PC-9 (cell line): ENCODE measurements around the gene DSC2. TPM values are rescaled to one million over a fixed set of nuclear protein-coding genes. Genes with fewer than 3 reads are reported as not detected.
"Not testable (repeated sequence)": the region's sequence is repeated elsewhere in the genome, so short reads cannot be mapped to it uniquely, and the experiment has no call there.

ENCODE experiments used
- BruUV-seq: library from RNA; stranded (reverse); fragments of 400-500 nt; replicated peaks from 2 replicates; lab custom pipeline; 2021; lab: Mats Ljungman, UMichigan
- CTCF ChIA-PET: fragments of 300-600 bp; sonication (Branson Sonifier 250); formaldehyde crosslinking; loops from one replicate; lab custom pipeline; 2022; ENCODE audit warnings: antibody characterized with exemption; lab: Charles Lee
- POLR2A ChIA-PET: fragments of 300-600 bp; sonication (Branson Sonifier 250); formaldehyde crosslinking; loops from one replicate; lab custom pipeline; 2022; ENCODE audit warnings: antibody characterized with exemption; ENCODE audit not compliant: unreplicated experiment; lab: Charles Lee
- DNase-seq, 2 experiments: peaks; one replicate each; pipeline versions ENCODE4 v3.0.0 to v3.0.0-alpha.2; 2015 to 2022; ENCODE audit warnings: mixed read lengths in 1 of 2
- H2AFZ ChIP-seq: fragments of 200-600 bp; sonication (generic); 2 replicates; pipeline ENCODE4 v1.8.1; 2017; ENCODE audit warnings: antibody characterized with exemption
- H3F3A ChIP-seq: fragments of 200-600 bp; sonication (generic); 2 replicates; pipeline ENCODE4 v1.8.1; 2017; ENCODE audit warnings: antibody characterized with exemption, mild to moderate bottlenecking, low read depth; ENCODE audit not compliant: insufficient read depth
- H3K27ac ChIP-seq: fragments of 200-600 bp; sonication (generic); 2 replicates; pipeline ENCODE4 v1.6.1; 2016; ENCODE audit warnings: mixed run types
- H3K27me3 ChIP-seq: fragments of 200-600 bp; sonication (generic); 2 replicates; pipeline ENCODE4 v1.6.1; 2016; ENCODE audit warnings: low read depth, mixed run types; ENCODE audit not compliant: insufficient read depth
- H3K36me3 ChIP-seq: fragments of 200-600 bp; sonication (generic); 2 replicates; pipeline ENCODE4 v1.6.1; 2016; ENCODE audit warnings: low read depth, mixed run types
- H3K4me1 ChIP-seq: fragments of 200-600 bp; sonication (generic); replicated peaks from 2 replicates; pipeline ENCODE4 v1.6.1; 2016; ENCODE audit warnings: mixed run types; ENCODE audit not compliant: insufficient read depth
- H3K4me2 ChIP-seq: fragments of 200-600 bp; sonication (generic); 2 replicates; pipeline ENCODE4 v1.6.1; 2017; ENCODE audit warnings: mixed run types
- H3K4me3 ChIP-seq: fragments of 200-600 bp; sonication (generic); 2 replicates; pipeline ENCODE4 v1.6.1; 2016; ENCODE audit warnings: mixed run types
- H3K79me2 ChIP-seq: fragments of 200-600 bp; sonication (generic); 2 replicates; pipeline ENCODE4 v1.6.1; 2017; ENCODE audit warnings: low read depth, mixed run types
- H3K9me2 ChIP-seq: fragments of 200-600 bp; sonication (generic); 2 replicates; pipeline ENCODE4 v1.8.1; 2017; ENCODE audit warnings: mild to moderate bottlenecking; ENCODE audit not compliant: insufficient read depth
- H3K9me3 ChIP-seq: fragments of 200-600 bp; sonication (generic); 2 replicates; pipeline ENCODE4 v1.8.1; 2016; ENCODE audit warnings: low read depth; ENCODE audit not compliant: insufficient read depth
- H4K20me1 ChIP-seq: fragments of 200-600 bp; sonication (generic); 2 replicates; pipeline ENCODE4 v1.8.1; 2017; ENCODE audit not compliant: insufficient read depth
- CTCF ChIP-seq: fragments of 200-600 bp; sonication (generic); conservative IDR thresholded peaks from 2 replicates; pipeline ENCODE4 v1.6.1; 2017; ENCODE audit warnings: mixed run types, antibody characterized with exemption, mild to moderate bottlenecking, moderate library complexity
- EZH2 ChIP-seq: fragments of 200-600 bp; sonication (generic); IDR thresholded peaks from 2 replicates; pipeline ENCODE4 v1.8.0; 2017; ENCODE audit warnings: antibody characterized with exemption, low read depth
- intact Hi-C: fragments of 100-400 bp; cut with micrococcal nuclease; formaldehyde crosslinking; loops from one replicate; pipeline ENCODE4 v1.10.0; 2022; ENCODE audit not compliant: unreplicated experiment
- total RNA-seq: library from RNA; stranded (reverse); gene quantifications from 2 replicates; pipeline ENCODE4 v1.2.3, GENCODE V29; 2021

Gene DSC2
- total RNA-seq, 1 experiment from 2014 or later: 16.5 TPM

- H3K27ac ChIP-seq: no peak overlapping the region
- H3K79me2 ChIP-seq: no peaks in the 10 kb centered on the region
- intact Hi-C loops: no loop called here
- no peak overlapping the region for H3K4me3 ChIP-seq
- no peak for TF ChIP-seq EZH2
- H2AFZ ChIP-seq: no peak overlapping the region
- H3F3A ChIP-seq: no peaks in the 10 kb centered on the region
- H3K4me1 ChIP-seq: no peaks in the 10 kb centered on the region
- no peaks in the 10 kb centered on the region for H3K27me3 ChIP-seq
- BruUV-seq: no TSS peak
- H4K20me1 ChIP-seq: no peaks in the 10 kb centered on the region
- ChIA-PET POLR2A (no interaction called here), CTCF (no interaction called here)
- H3K4me2 ChIP-seq: no peak overlapping the region
- H3K36me3 ChIP-seq: no peaks in the 10 kb centered on the region
- no peaks in the 10 kb centered on the region for H3K9me3 ChIP-seq
- H3K9me2 ChIP-seq: no peaks in the 10 kb centered on the region
- DNase-seq: no peak
These were observed 32.8 kb upstream of the DSC2 start for GRCh38 chr18:31134988-31135529.

GRCh38 chr18:31129398-31130115 is 27.3 kb upstream of the DSC2 start:
- POLR2A ChIA-PET: no interaction called here
- BruUV-seq: no TSS peak
- H3K27ac ChIP-seq: no peak overlapping the region
- no peak overlapping the region for H2AFZ ChIP-seq
- no peak for TF ChIP-seq EZH2
- no peak for TF ChIP-seq CTCF
- no peak for DNase-seq
- no peak overlapping the region for H3K4me3 ChIP-seq
- CTCF ChIA-PET: no interaction called here
- no peaks in the 10 kb centered on the region for H3K9me3 ChIP-seq
- no peaks in the 10 kb centered on the region for H4K20me1 ChIP-seq
- H3K4me1 ChIP-seq: no peaks in the 10 kb centered on the region
- no peaks in the 10 kb centered on the region for H3K36me3 ChIP-seq
- no peaks in the 10 kb centered on the region for H3K79me2 ChIP-seq
- H3K4me2 ChIP-seq: no peak overlapping the region
- intact Hi-C loops: no loop called here
- H3K9me2 ChIP-seq: no peaks in the 10 kb centered on the region
- H3F3A ChIP-seq: no peaks in the 10 kb centered on the region
- H3K27me3 ChIP-seq: no peaks in the 10 kb centered on the region

- no peak overlapping the region for H3K4me2 ChIP-seq
- H3F3A ChIP-seq: no peaks in the 10 kb centered on the region
- no peak overlapping the region for H3K27ac ChIP-seq
- H3K4me3 ChIP-seq: no peak overlapping the region
- CTCF ChIA-PET: no interaction called here
- no peaks in the 10 kb centered on the region for H3K9me3 ChIP-seq
- no peak for DNase-seq
- H3K27me3 ChIP-seq: no peaks in the 10 kb centered on the region
- H3K36me3 ChIP-seq: no peaks in the 10 kb centered on the region
- no peaks in the 10 kb centered on the region for H3K79me2 ChIP-seq
- intact Hi-C loops: no loop called here
- H4K20me1 ChIP-seq: no peaks in the 10 kb centered on the region
- POLR2A ChIA-PET: no interaction called here
- H3K9me2 ChIP-seq: no peaks in the 10 kb centered on the region
- TF ChIP-seq EZH2 (no peak), CTCF (no peak)
- no TSS peak for BruUV-seq
- no peaks in the 10 kb centered on the region for H3K4me1 ChIP-seq
- no peak overlapping the region for H2AFZ ChIP-seq
These were observed 23.7 kb upstream of the DSC2 start for GRCh38 chr18:31125878-31126277.

- CTCF ChIA-PET, H3K9me2 ChIP-seq, H3F3A ChIP-seq, H3K9me3 ChIP-seq, H3K4me1 ChIP-seq, POLR2A ChIA-PET, H3K27me3 ChIP-seq, DNase-seq, intact Hi-C loops, H2AFZ ChIP-seq, H3K4me3 ChIP-seq, H3K27ac ChIP-seq, BruUV-seq, H3K4me2 ChIP-seq, H4K20me1 ChIP-seq, H3K36me3 ChIP-seq, H3K79me2 ChIP-seq: not testable (repeated sequence)
These were observed 20.9 kb upstream of the DSC2 start for GRCh38 chr18:31123125-31123524.
